Loucy (cell line): Measurements from ENCODE around the gene STAC.

ENCODE experiments used
- H2AFZ ChIP-seq: fragments of 200-600 bp; sonication (generic); 2 replicates; pipeline ENCODE4 v1.6.0; 2016; ENCODE audit warnings: antibody characterized with exemption, mild to moderate bottlenecking, low read length, moderate library complexity
- H3F3A ChIP-seq: fragments of 200-600 bp; 2 replicates; pipeline ENCODE4 v1.6.0; 2016; ENCODE audit warnings: antibody characterized with exemption, low read depth, mild to moderate bottlenecking
- H3K27me3 ChIP-seq: fragments of 200-600 bp; sonication (generic); 2 replicates; pipeline ENCODE4 v1.6.1; 2014; ENCODE audit warnings: low read length, mild to moderate bottlenecking; ENCODE audit not compliant: insufficient read depth, poor library complexity, severe bottlenecking
- H3K36me3 ChIP-seq: fragments of 200-600 bp; sonication (generic); 2 replicates; pipeline ENCODE4 v1.6.1; 2016; ENCODE audit warnings: low read length; ENCODE audit not compliant: insufficient read depth
- H3K4me1 ChIP-seq: fragments of 200-600 bp; sonication (generic); 2 replicates; pipeline ENCODE4 v1.5.1; 2014; ENCODE audit warnings: low read length, mild to moderate bottlenecking; ENCODE audit not compliant: insufficient read depth, poor library complexity, severe bottlenecking
- H3K4me2 ChIP-seq: fragments of 200-600 bp; sonication (generic); 2 replicates; pipeline ENCODE4 v1.6.0; 2014; ENCODE audit warnings: antibody characterized with exemption, low read length, low read depth, mild to moderate bottlenecking; ENCODE audit not compliant: poor library complexity, severe bottlenecking
- H3K4me3 ChIP-seq: fragments of 200-600 bp; sonication (generic); 2 replicates; pipeline ENCODE4 v1.5.1; 2014; ENCODE audit warnings: low read length, mild to moderate bottlenecking, mixed read lengths; ENCODE audit not compliant: poor library complexity, severe bottlenecking
- H3K79me2 ChIP-seq: fragments of 200-600 bp; sonication (generic); 2 replicates; pipeline ENCODE4 v1.6.1; 2014; ENCODE audit warnings: low read length; ENCODE audit not compliant: insufficient read depth
- H3K9ac ChIP-seq: fragments of 200-600 bp; sonication (generic); 2 replicates; pipeline ENCODE4 v1.6.0; 2014; ENCODE audit warnings: mild to moderate bottlenecking, low read depth, low read length, moderate library complexity; ENCODE audit not compliant: poor library complexity, severe bottlenecking
- H3K9me2 ChIP-seq: fragments of 200-600 bp; sonication (generic); replicated peaks from 2 replicates; pipeline ENCODE4 v1.6.1; 2016; ENCODE audit warnings: low read depth, low read length, mixed read lengths
- H3K9me3 ChIP-seq: fragments of 200-600 bp; sonication (generic); 2 replicates; pipeline ENCODE4 v1.6.1; 2014; ENCODE audit warnings: mild to moderate bottlenecking, antibody characterized with exemption, low read length, low read depth; ENCODE audit not compliant: insufficient read depth
- H4K20me1 ChIP-seq: fragments of 200-600 bp; sonication (generic); 2 replicates; pipeline ENCODE4 v1.6.0; 2014; ENCODE audit warnings: antibody characterized with exemption, low read length, mild to moderate bottlenecking; ENCODE audit not compliant: insufficient read depth, poor library complexity, severe bottlenecking
- CTCF ChIP-seq: fragments of 200-600 bp; sonication (generic); conservative IDR thresholded peaks from 2 replicates; pipeline ENCODE4 v1.5.1; 2014; ENCODE audit warnings: mild to moderate bottlenecking, antibody characterized with exemption, low read length
- EZH2phosphoT487 ChIP-seq: fragments of 200-600 bp; IDR thresholded peaks from 2 replicates; pipeline ENCODE4 v1.6.1; 2018; ENCODE audit warnings: antibody characterized with exemption, mild to moderate bottlenecking, moderate library complexity, borderline replicate concordance

Gene STAC

DNA sequence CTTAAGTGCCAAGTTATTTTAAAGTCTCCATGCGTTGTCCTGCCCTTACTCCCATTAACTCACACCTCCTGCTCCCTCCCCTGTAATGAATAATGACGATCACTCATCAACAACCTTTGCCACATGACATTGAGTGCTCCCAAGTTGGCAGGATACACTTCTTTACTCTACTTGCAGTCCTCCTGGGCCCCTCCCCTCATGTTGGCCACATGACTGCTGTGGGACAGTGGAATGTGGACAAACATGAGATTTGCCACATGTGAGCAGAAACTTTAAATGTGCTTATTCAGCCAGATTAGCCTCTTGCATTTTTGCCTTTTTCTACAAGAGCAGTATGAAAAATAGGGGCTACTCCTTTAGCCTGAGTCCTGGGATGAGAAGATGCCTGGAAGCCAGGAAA lies 216.1 kb downstream of the STAC start:
- Histone ChIP-seq H3K4me1 (no peaks in the 10 kb centered on the region), H3K79me2 (no peaks in the 10 kb centered on the region), H4K20me1 (no peaks in the 10 kb centered on the region), H3K36me3 (no peaks in the 10 kb centered on the region), H3K4me3 (no peak overlapping the region), H3K9me2 (no peaks in the 10 kb centered on the region), H2AFZ (no peak overlapping the region), H3K9ac (no peak overlapping the region), H3K4me2 (no peak overlapping the region), H3K27me3 (no peaks in the 10 kb centered on the region), H3K9me3 (no peaks in the 10 kb centered on the region), H3F3A (no peaks in the 10 kb centered on the region)
- TF ChIP-seq EZH2phosphoT487, result no peak
- no peak for TF ChIP-seq CTCF

- TF ChIP-seq CTCF (no peak), EZH2phosphoT487 (no peak)
Observed at GRCh38 chr3:36597422-36597821, 217.1 kb downstream of the STAC start.

More at GRCh38 chr3:36597422-36597821, 217.1 kb downstream of the STAC start:
- Histone ChIP-seq H3K79me2 (no peaks in the 10 kb centered on the region), H3K4me1 (no peaks in the 10 kb centered on the region), H3F3A (no peaks in the 10 kb centered on the region), H3K4me3 (no peak overlapping the region), H3K9me2 (no peaks in the 10 kb centered on the region), H3K4me2 (no peak overlapping the region), H3K36me3 (no peaks in the 10 kb centered on the region), H2AFZ (no peak overlapping the region), H3K9ac (no peak overlapping the region), H3K9me3 (no peaks in the 10 kb centered on the region), H4K20me1 (no peaks in the 10 kb centered on the region), H3K27me3 (no peaks in the 10 kb centered on the region)
